GM12864 (cell line): Measurements from ENCODE around the gene ZNF516.

Source experiments
- DNase-seq: peaks from one replicate; pipeline ENCODE4 v3.0.0-alpha.2; 2011; ENCODE audit warnings: low read depth
- H3K4me3 ChIP-seq: 2 replicates; pipeline ENCODE4 v1.5.1; 2011; ENCODE audit warnings: mild to moderate bottlenecking, low read depth, low read length, control low read depth
- TF ChIP-seq, protein P1 (sequence below): IDR thresholded peaks from 2 replicates; pipeline ENCODE4 v1.5.1; 2011; ENCODE audit warnings: low read depth, mild to moderate bottlenecking, moderate library complexity, low read length, control low read depth, inconsistent platforms; ENCODE audit errors: missing control alignments

The ZNF516 gene

DNA sequence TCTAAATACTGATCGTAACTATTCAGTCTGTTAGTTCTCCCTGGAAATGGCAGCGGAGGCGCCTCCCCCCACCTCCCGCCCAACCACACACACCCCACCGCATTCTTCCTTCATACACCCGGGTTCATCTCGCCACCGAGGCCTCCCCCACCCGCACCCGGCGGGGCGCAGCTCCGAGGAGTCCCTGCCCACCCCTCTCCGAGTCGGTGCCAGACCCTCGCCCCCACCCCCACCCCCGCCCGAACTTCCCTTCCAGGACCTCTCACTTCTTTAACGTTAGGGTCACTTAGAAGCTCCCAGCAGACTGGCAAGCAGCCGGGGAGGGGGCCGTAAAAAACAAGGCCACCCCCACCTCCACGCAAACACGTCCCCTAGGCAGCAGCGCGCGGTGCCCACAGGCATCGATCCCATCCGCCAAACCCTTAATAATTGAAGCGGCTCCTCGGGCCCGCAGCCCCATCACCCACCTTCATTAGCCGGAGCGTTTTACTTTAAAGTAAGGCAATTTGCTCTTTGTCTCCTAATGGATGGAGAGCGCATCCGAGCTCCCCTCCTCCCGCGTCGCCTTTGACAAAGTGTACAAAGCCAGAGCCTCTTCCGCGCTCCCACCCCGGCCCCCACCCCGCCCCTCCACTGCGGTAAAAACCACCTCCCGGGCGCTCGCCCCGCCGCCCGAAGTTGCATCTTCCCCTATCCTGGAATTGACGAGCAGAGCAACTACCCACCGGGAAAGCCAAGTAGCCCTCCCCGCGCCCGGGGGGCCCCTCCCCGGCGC, 624 bp downstream of the ZNF516 start:
- peak overlapping the region; percentile 64 for H3K4me3 ChIP-seq
- TF ChIP-seq, protein P1, sequence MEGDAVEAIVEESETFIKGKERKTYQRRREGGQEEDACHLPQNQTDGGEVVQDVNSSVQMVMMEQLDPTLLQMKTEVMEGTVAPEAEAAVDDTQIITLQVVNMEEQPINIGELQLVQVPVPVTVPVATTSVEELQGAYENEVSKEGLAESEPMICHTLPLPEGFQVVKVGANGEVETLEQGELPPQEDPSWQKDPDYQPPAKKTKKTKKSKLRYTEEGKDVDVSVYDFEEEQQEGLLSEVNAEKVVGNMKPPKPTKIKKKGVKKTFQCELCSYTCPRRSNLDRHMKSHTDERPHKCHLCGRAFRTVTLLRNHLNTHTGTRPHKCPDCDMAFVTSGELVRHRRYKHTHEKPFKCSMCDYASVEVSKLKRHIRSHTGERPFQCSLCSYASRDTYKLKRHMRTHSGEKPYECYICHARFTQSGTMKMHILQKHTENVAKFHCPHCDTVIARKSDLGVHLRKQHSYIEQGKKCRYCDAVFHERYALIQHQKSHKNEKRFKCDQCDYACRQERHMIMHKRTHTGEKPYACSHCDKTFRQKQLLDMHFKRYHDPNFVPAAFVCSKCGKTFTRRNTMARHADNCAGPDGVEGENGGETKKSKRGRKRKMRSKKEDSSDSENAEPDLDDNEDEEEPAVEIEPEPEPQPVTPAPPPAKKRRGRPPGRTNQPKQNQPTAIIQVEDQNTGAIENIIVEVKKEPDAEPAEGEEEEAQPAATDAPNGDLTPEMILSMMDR, result no peak
- no peak for DNase-seq

DNA sequence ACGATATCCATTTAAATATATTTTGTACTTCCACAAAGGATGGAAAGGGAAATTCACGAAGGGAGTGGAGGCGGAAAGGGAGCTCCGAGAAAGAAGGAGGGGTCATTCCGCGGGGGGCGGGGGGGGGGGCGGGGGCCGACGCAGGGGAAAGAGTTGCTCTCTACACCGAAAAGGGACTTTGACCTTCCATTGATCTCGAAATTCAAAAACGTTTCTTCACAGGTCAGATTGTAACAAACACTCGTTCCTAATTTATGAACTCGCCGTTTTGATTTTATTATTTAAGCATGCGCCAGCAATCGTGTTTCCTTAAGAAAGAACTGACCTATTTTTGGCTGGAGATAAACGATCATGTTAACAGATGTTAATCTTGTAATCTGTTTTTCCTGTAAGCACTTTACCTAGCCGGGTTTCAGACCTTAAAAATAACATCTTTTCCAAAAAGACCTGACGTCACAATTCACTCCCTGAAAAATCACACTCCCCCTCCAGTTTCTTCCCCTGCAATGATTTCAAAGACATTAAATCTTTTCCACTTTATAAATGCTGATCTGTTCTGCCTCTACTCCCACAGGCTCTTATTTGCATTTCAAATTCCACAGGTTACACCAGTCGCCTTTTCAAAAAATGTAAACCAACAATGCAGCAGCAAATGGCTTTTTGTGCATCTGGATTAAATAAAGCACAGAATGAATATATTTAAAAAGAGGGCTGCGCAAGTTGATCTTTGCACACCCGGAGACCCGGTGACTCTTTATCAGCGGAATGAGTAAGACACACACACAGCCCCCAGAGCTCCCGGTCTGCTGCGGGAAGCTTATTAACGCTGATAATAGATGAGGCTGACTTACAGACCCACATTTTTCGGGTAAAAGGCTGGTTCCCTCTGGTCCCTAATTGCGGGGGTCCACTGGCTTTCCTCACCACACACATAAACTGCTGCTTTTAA, 1.6 kb downstream of the ZNF516 start:
- peak overlapping the region; percentile 64 for H3K4me3 ChIP-seq
- no peak for DNase-seq
- TF ChIP-seq, protein P1, result no peak

DNA sequence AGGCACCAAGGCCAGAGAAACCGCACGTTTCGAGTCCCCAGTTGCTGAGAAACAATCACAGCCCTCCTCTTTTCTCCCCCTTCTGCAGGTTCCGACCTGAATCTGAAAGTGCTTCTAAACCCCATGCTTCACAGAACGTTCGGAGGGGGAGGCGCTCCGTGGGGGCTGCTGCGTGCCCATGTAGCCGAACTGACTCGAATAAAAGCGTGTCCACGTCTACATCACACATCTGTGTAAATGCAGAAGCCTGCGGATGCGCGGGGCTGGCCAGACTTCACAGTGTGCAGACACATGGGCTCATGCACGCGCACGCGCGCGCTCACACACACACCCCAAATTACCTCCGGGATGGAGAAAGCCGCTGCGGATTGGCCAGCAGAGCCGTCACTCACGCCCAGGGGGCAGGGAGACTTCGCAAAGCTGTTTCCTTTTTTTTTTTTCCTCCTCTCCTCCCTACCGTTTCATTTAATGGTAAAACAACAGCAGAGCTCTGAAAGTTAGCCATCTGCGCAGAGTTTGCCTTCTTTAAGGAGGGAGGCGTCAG, 2.3 kb downstream of the ZNF516 start:
- DNase-seq, result peak; percentile 96
- peak overlapping the region; percentile 64 for H3K4me3 ChIP-seq
- TF ChIP-seq, protein P1, result no peak

DNA sequence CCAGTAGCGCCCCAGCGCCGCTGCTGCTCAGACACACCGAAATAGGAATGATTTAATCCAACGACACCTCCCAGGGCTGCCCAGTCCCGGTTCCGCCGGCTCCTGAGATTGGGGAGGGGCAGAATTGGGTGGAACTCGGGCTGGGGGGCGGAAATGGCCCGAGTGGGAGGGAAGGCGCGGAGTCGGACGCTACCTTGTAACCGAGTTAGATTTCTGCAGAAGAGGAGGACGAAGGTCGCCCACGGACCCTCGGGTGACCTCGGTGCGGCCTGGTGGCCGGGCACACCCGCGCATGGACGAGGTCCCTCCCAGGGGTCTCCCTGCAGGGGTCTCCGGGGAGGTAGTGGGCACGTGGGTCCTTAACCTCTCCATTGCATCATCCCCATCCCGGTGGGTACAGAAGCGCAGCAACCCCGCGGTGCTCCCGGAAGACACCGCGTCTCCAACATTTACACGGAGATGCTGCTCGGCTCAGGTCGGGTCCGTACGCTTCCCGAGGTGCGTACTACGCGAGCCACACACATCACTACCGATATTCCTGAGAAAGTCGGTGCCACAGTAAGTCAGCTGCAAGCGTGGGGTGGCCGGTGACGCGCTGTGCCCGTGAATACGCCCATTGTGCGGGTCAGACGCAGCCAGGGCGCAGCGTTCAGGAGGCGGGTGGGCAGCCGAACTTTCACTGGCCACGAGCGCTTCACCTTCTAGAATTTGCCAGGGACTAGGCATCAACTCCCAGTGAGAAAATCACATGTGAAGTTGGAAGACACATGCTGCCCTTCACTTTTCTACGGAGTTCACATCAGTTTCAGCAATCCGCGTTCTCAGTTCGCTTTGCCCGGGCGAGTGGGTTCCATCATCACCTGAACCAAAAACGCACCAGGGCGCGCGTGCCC, 3.0 kb downstream of the ZNF516 start:
- no peak for DNase-seq
- TF ChIP-seq, protein P1, result no peak
- H3K4me3 ChIP-seq, result peak overlapping the region; percentile 64

DNA sequence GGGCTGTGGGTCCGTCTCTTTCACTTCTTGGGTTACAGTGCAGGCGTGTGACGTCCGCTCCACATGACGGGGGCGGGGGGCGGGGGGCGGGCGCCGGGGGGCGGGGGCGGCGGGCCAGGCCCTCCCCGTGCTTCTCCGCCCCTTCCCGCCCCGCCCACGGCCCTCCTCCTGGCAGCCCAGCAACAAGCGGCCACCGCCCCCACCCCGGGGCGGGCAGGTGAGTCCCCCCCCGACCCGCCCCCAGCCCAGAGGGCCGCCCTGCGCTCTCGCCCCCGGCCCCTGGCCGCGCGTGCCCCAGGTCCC, 3.6 kb downstream of the ZNF516 start:
- no peak for DNase-seq
- peak overlapping the region; percentile 64 for H3K4me3 ChIP-seq
- TF ChIP-seq, protein P1, result no peak
